Natural killer cell (primary cell): Measurements from ENCODE around the gene USP44. TPM values are rescaled to one million over a fixed set of nuclear protein-coding genes. Genes with fewer than 3 reads are reported as not detected.

Source experiments
- ATAC-seq, 3 donors: fragments of 150-1000 bp in 2 of 3; fragments of 200-7000 bp in 1 of 3; cut with Tn5 transposase; 1 replicate in 1 of 3; 2 replicates in 2 of 3; pipeline ENCODE4 v1.10.0; 2021; ENCODE audit warnings: mild to moderate bottlenecking in 2 of 3, moderate library complexity in 2 of 3
- DNase-seq, 2 donors: peaks; one replicate each; pipeline versions ENCODE4 v3.0.0 to v3.0.0-alpha.2; 2013 to 2021; ENCODE audit warnings: mixed read lengths in 1 of 2
- H3K27ac ChIP-seq: one replicate; pipeline ENCODE4 v1.5.1; 2013; ENCODE audit warnings: mild to moderate bottlenecking, low read length
- H3K27me3 ChIP-seq: one replicate; pipeline ENCODE4 v1.6.1; 2013; ENCODE audit warnings: low read length; ENCODE audit not compliant: control insufficient read depth, insufficient read depth
- H3K36me3 ChIP-seq: one replicate; pipeline ENCODE4 v1.6.1; 2013; ENCODE audit warnings: low read length; ENCODE audit not compliant: control insufficient read depth, insufficient read depth
- H3K4me1 ChIP-seq: one replicate; pipeline ENCODE4 v1.6.1; 2013; ENCODE audit warnings: low read length; ENCODE audit not compliant: control insufficient read depth, insufficient read depth
- H3K4me3 ChIP-seq: one replicate; pipeline ENCODE4 v1.5.1; 2013; ENCODE audit warnings: low read length
- H3K9me3 ChIP-seq: one replicate; pipeline ENCODE4 v1.6.1; 2013; ENCODE audit warnings: low read length; ENCODE audit not compliant: control insufficient read depth, insufficient read depth
- H3K27ac Mint-ChIP-seq, 2 donors: one replicate each; pipeline ENCODE4 v1.8.0; 2022; ENCODE audit warnings: mild to moderate bottlenecking in 2 of 2, mixed read lengths in 2 of 2, moderate library complexity in 1 of 2
- H3K27me3 Mint-ChIP-seq, 2 donors: one replicate each; pipeline ENCODE4 v1.8.0; 2022; ENCODE audit warnings: low read depth in 2 of 2, mixed read lengths in 2 of 2
- H3K36me3 Mint-ChIP-seq: one replicate; pipeline ENCODE4 v1.8.0; 2022; ENCODE audit warnings: mixed read lengths
- H3K4me1 Mint-ChIP-seq, 2 donors: one replicate each; pipeline ENCODE4 v1.8.0; 2022; ENCODE audit warnings: mixed read lengths in 2 of 2
- H3K4me3 Mint-ChIP-seq: one replicate; pipeline ENCODE4 v1.8.0; 2022; ENCODE audit warnings: mild to moderate bottlenecking, moderate library complexity, mixed read lengths
- H3K9me3 Mint-ChIP-seq, 2 donors: one replicate each; pipeline ENCODE4 v1.8.0; 2022; ENCODE audit warnings: mixed read lengths in 2 of 2
- CTCF ChIP-seq: fragments of 200-600 bp; IDR thresholded peaks from one replicate; pipeline ENCODE4 v1.8.0; 2022; ENCODE audit warnings: antibody characterized with exemption
- WGBS: methylation state at CpG from one replicate; pipeline ENCODE4 v1.1.7; 2013; ENCODE audit warnings: missing lambda C conversion rate; ENCODE audit not compliant: insufficient coverage; 5-methylcytosine and 5-hydroxymethylcytosine counted together
- intact Hi-C: fragments of 100-400 bp; cut with micrococcal nuclease; formaldehyde crosslinking; loops from one replicate; pipeline ENCODE4 v1.14.2; 2022
- total RNA-seq, 4 donors: library from RNA; stranded (reverse); fragments of 120-200 nt in 1 of 4; gene quantifications; one replicate each; pipeline versions ENCODE4 v1.2.3 to v1.2.4, GENCODE V29; 2013 to 2022

The USP44 gene
- total RNA-seq, 3 donors from 2014 or later (not counting 1 experiment from before 2014, with no cell fraction given) = 0.09 to 1.8 (median 0.63) TPM

GRCh38 chr12:95582230-95583058 is 31.2 kb upstream of the USP44 start:
- Mint-ChIP-seq H3K27ac (no peak overlapping the region), H3K27me3 (peaks cover 4 to 15% of the 10 kb centered on the region in 2 donors), H3K36me3 (no peaks in the 10 kb centered on the region), H3K4me3 (no peak overlapping the region), H3K4me1 (no peaks in the 10 kb centered on the region), H3K9me3 (no peaks in the 10 kb centered on the region)
- H3K36me3 ChIP-seq = no peaks in the 10 kb centered on the region
- H3K27me3 ChIP-seq = no peaks in the 10 kb centered on the region
- intact Hi-C loops = no loop called here
- no peak for DNase-seq
- no peak for ATAC-seq
- no peak overlapping the region for H3K27ac ChIP-seq
- WGBS = 65% methylated on average over 7 of the region's 8 CpGs
- H3K4me3 ChIP-seq = no peak overlapping the region
- TF ChIP-seq CTCF = no peak
- H3K4me1 ChIP-seq = no peaks in the 10 kb centered on the region
- no peaks in the 10 kb centered on the region for H3K9me3 ChIP-seq

- Histone ChIP-seq H3K4me3 (no peak overlapping the region), H3K36me3 (no peaks in the 10 kb centered on the region), H3K27ac (no peak overlapping the region), H3K4me1 (no peaks in the 10 kb centered on the region), H3K9me3 (no peaks in the 10 kb centered on the region), H3K27me3 (peaks cover 3% of the 10 kb centered on the region)
- intact Hi-C loops = no loop called here
- no peak for ATAC-seq
- Mint-ChIP-seq H3K9me3 (no peaks in the 10 kb centered on the region), H3K27me3 (peaks cover 17 to 30% of the 10 kb centered on the region in 2 donors), H3K4me3 (no peak overlapping the region), H3K36me3 (no peaks in the 10 kb centered on the region), H3K4me1 (no peaks in the 10 kb centered on the region), H3K27ac (no peak overlapping the region)
- no peak for DNase-seq
- no peak for TF ChIP-seq CTCF
- 77% methylated on average over 1 of the region's 1 CpG for WGBS
Measured at GRCh38 chr12:95577820-95578219, 26.5 kb upstream of the USP44 start.

GRCh38 chr12:95574799-95575452 is 23.6 kb upstream of the USP44 start:
- H3K27me3 ChIP-seq = peaks cover 3% of the 10 kb centered on the region
- no peak overlapping the region for H3K4me3 Mint-ChIP-seq
- intact Hi-C loops = no loop called here
- ATAC-seq (no peak), DNase-seq (no peak)
- H3K4me1 ChIP-seq = no peaks in the 10 kb centered on the region
- no peaks in the 10 kb centered on the region for H3K4me1 Mint-ChIP-seq
- H3K9me3 Mint-ChIP-seq = no peaks in the 10 kb centered on the region
- H3K27me3 Mint-ChIP-seq = peaks cover 17 to 30% of the 10 kb centered on the region in 2 donors
- peak overlapping the region; percentile 10 for H3K27ac ChIP-seq
- no peak overlapping the region for H3K4me3 ChIP-seq
- no peaks in the 10 kb centered on the region for H3K36me3 ChIP-seq
- TF ChIP-seq CTCF = no peak
- no peak overlapping the region for H3K27ac Mint-ChIP-seq
- H3K9me3 ChIP-seq = no peaks in the 10 kb centered on the region
- H3K36me3 Mint-ChIP-seq = no peaks in the 10 kb centered on the region
